Amygdala (tissue), 56 donors: ENCODE data around the gene SLC12A3.

Source experiments
- DNase-seq, 56 donors: peaks; one replicate each; lab custom pipeline; 2025; lab: John Stamatoyannopoulos, UW

The SLC12A3 gene

GRCh38 chr16:56886826-56887225, 21.8 kb downstream of the SLC12A3 start:
- DNase-seq = no peak

- no peak for DNase-seq
These were observed 23.8 kb downstream of the SLC12A3 start for GRCh38 chr16:56888806-56889205.

GRCh38 chr16:56889206-56889605, 24.2 kb downstream of the SLC12A3 start:
- DNase-seq = no peak

- DNase-seq = no peak
These were observed 26.7 kb downstream of the SLC12A3 start for GRCh38 chr16:56891685-56892084.

GRCh38 chr16:56892705-56893104, 27.7 kb downstream of the SLC12A3 start:
- no peak for DNase-seq

GRCh38 chr16:56894331-56894917, 29.4 kb downstream of the SLC12A3 start:
- DNase-seq = no peak

GRCh38 chr16:56895813-56896212, 30.8 kb downstream of the SLC12A3 start:
- no peak for DNase-seq

- DNase-seq = peak in 1 of 56 donors; percentile 12
These were observed 31.2 kb downstream of the SLC12A3 start for GRCh38 chr16:56896244-56896643.

- DNase-seq = no peak
These were observed 32.2 kb downstream of the SLC12A3 start for GRCh38 chr16:56897026-56897799.

- DNase-seq = no peak
These were observed 33.8 kb downstream of the SLC12A3 start for GRCh38 chr16:56898847-56899246.

GRCh38 chr16:56903866-56904265, 38.9 kb downstream of the SLC12A3 start:
- no peak for DNase-seq

- DNase-seq = no peak
These were observed 42.4 kb downstream of the SLC12A3 start for GRCh38 chr16:56907401-56907800.

GRCh38 chr16:56909527-56909979, 44.5 kb downstream of the SLC12A3 start:
- DNase-seq = no peak

GRCh38 chr16:56910112-56910511, 45.1 kb downstream of the SLC12A3 start:
- DNase-seq = no peak

GRCh38 chr16:56910654-56911539, 45.9 kb downstream of the SLC12A3 start:
- DNase-seq = peak in 5 of 56 donors; percentile 2 to 40 (median 21)

- peak in 20 of 56 donors; percentile 7 to 62 (median 24) for DNase-seq
These were observed 47.0 kb downstream of the SLC12A3 start for GRCh38 chr16:56911771-56912571.

GRCh38 chr16:56912746-56913708, 48.0 kb downstream of the SLC12A3 start:
- peak in 1 of 56 donors; percentile 8 for DNase-seq

- DNase-seq = no peak
These were observed 49.9 kb downstream of the SLC12A3 start for GRCh38 chr16:56914896-56915295.
